AG08395 (cell line): ENCODE measurements around the gene AMY1C.
"Not testable (repeated sequence)": the region's sequence is repeated elsewhere in the genome, so short reads cannot be mapped to it uniquely, and the experiment has no call there.

ENCODE experiments used
- DNase-seq: peaks from one replicate; pipeline ENCODE4 v3.0.0; 2012; ENCODE audit warnings: mixed read lengths, low spot score

Gene AMY1C

DNA sequence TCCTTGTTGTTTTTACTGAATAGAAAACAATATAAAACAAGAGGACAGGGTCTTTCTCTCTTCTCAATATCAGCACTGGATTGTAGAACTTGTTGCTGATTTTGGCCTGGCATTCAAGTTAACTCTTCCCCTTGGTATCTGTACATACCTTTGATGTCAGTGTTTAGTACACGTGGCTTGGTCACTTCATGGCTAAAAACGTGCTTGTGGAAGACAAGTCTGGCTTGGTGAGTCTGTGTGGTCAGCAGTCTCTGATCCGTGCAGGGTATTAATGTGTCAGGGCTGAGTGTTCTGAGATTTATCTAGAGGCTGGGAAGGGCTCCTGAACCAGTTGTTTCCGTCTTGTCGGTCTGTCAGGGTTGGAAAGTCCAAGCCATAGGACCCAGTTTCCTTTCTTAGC, at the start of gene AMY1C:
AMY1C (plus strand) TSS at position 301 of the 400 bp plus-strand sequence. CDS start 572 bp downstream, outside the sequence.
- DNase-seq = not testable (repeated sequence)

DNA sequence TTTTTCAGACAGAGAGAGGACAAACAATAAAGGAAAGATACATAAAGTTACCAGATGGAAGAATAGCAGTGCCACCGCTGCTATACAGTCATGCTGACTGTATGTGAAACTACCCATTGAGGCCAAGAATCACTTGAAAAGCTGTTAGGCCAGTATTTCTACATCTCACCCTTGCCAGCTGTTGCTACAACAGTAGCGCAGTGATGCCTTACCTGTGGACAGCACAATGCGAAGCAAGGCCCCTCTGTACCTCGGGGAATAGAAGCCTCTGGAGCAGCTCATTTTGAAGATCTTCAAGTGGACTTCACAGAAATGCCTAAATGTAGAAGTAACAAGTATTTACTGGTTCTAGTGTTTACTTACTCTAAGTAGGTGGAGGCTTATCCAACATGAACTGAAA, 49.0 kb upstream of the AMY1C start:
- DNase-seq = not testable (repeated sequence)

DNA sequence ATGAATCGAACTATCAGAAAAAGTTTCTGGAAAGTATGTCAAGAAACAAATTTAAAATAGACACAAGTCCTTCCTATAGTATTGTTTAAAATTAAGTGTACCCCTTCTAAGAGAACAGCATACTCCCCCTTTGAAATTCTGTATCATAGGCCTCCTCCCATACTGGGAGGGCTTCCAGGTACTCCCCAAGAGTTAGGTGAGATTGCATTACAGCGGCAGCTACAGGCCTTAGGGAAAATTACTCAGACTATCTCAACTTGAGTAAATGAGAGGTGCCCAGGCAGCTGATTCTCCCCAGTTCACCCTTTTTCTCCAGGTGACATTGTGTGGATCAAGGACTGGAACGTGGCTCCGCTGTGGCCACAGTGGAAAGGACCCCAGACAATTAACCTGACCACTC, 48.4 kb upstream of the AMY1C start:
- DNase-seq = not testable (repeated sequence)

DNA sequence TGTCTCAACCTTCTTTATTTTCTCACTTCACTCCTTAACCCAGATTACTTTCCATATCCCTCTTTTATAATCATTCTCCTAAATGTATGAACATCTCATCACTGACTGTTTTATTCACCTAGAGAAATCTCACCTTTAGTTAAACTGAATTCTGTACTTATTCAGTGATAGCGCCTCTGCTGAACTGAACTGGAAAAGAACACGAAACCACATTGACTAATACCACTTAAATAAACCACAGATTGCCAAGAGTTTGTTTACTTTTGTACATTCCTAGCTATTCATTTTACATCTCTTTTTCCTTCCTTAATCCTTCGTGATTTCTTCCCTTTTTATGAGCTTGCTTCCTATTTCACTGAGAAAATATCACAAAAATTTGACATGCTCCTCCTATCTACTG, 42.0 kb upstream of the AMY1C start:
- not testable (repeated sequence) for DNase-seq

DNA sequence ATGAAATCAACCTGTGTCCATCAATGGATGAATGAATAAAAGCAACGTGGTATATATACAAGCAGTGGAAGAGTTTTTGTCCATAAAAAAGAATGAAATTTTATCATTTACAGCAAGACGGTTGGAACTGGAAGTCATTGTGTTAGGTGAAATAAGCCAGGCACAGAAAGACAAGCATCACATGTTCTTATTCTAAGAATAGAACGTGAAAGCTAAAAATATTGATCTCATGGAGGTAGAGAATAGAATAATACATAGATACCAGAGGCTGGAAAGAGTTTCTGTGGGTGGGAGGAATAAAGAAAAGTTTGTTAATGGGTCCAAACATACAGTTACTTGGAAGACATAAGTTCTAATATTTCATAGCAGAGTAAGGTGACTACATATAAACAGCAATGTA, 39.3 kb upstream of the AMY1C start:
- DNase-seq = not testable (repeated sequence)

DNA sequence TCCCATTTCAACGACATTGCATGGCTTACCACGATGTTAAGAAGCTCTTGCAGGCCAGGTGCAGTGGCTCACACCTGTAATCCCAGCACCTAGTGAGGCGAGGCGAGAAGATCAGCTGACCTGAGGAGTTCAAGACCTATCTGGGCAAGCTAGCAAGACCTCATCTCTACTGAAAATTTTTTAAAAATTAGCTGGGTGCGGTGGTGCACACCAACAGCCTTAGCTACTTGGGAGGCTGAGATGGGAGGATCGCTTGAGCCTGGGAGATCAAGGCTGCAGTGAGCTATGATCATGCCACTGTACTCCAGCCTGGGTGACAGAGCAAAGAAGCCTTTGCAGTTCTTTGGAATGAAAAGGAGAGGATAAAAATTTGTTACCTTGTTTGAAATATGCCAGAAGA, 32.3 kb upstream of the AMY1C start:
- not testable (repeated sequence) for DNase-seq

DNA sequence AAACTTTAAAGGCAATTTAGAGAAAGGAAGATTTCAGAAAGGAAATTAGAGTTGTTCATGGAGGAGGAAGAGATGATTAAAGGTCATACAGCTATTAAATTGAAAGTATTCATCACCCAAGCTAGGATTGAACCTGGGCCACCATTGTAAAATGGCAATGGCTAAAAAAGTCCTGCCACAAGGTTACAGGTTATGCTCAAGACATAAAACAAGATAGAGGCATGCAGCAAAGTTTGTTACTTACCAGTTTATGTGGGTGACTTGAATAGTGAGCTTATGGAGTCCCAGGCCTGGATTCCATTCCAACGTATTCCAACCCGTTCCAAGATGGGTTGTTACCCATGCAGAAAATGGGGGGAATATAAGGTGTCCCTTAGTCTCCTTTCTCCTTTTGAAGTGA, 28.2 kb upstream of the AMY1C start:
- not testable (repeated sequence) for DNase-seq

DNA sequence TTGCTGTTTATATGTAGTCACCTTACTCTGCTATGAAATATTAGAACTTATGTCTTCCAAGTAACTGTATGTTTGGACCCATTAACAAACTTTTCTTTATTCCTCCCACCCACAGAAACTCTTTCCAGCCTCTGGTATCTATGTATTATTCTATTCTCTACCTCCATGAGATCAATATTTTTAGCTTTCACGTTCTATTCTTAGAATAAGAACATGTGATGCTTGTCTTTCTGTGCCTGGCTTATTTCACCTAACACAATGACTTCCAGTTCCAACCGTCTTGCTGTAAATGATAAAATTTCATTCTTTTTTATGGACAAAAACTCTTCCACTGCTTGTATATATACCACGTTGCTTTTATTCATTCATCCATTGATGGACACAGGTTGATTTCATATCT, 14.4 kb upstream of the AMY1C start:
- not testable (repeated sequence) for DNase-seq

DNA sequence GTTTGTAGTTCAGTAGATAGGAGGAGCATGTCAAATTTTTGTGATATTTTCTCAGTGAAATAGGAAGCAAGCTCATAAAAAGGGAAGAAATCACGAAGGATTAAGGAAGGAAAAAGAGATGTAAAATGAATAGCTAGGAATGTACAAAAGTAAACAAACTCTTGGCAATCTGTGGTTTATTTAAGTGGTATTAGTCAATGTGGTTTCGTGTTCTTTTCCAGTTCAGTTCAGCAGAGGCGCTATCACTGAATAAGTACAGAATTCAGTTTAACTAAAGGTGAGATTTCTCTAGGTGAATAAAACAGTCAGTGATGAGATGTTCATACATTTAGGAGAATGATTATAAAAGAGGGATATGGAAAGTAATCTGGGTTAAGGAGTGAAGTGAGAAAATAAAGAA, 11.7 kb upstream of the AMY1C start:
- not testable (repeated sequence) for DNase-seq

DNA sequence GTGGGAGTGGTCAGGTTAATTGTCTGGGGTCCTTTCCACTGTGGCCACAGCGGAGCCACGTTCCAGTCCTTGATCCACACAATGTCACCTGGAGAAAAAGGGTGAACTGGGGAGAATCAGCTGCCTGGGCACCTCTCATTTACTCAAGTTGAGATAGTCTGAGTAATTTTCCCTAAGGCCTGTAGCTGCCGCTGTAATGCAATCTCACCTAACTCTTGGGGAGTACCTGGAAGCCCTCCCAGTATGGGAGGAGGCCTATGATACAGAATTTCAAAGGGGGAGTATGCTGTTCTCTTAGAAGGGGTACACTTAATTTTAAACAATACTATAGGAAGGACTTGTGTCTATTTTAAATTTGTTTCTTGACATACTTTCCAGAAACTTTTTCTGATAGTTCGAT, 5.2 kb upstream of the AMY1C start:
- not testable (repeated sequence) for DNase-seq

DNA sequence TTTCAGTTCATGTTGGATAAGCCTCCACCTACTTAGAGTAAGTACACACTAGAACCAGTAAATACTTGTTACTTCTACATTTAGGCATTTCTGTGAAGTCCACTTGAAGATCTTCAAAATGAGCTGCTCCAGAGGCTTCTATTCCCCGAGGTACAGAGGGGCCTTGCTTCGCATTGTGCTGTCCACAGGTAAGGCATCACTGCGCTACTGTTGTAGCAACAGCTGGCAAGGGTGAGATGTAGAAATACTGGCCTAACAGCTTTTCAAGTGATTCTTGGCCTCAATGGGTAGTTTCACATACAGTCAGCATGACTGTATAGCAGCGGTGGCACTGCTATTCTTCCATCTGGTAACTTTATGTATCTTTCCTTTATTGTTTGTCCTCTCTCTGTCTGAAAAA, 4.7 kb upstream of the AMY1C start:
- DNase-seq = not testable (repeated sequence)

DNA sequence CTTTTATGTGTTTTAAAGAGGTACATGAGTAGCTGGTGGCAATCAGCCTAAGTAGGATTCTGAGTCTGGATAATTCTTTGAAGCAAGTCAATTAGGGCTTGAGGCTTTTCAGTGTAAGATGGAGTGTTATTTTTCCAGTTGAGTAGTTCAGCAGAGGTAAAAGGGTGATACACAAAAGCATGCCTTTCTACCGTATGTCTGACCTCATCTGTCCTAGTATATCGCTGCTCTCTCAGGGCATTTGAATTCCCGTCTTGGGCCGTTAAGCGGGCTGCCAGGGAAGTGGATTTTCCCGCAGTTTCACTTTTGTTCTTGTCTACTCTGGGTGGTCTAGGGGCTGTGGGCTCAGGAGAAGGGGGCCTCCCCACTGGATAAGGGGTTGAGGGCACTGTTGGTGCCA, 1.4 kb upstream of the AMY1C start:
- DNase-seq = not testable (repeated sequence)

DNA sequence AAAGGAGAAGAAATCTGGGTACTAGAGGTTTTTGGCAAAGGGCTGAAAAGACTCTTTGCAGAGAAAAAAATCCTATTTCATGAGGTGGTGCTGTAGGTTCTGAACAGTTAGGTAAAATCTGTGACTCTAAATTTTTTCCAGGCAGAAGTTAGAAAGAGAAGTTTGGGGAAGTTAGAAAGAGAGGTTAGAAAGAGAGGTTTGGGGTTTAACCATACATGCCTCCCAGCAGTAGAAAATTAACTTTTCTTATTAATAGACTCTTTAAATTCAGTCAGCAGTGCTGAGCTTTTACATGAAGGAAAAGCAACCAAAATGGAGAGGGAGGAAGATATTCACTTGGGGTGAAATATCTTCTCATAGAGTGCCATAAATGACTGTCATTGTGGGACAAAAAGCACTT, 12.2 kb downstream of the AMY1C start:
- no peak for DNase-seq

DNA sequence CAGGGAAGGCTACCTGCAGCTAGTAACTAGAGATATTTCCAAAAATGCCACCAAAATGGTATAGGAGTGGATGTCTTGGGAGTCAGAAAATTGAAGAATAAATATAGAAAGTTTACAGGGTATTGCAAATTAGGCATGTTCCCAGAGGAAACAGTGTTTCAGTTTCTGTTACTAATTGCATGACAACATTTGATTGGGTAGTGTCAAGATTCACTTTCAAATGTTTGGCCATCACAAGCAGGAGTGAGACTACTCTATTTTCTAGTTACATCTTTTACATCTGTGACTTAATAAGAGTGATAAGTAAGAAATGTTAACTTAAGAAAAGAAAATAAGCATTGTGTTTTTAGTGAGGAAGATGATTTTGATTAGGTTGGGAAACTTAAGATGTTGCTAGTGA, 30.2 kb downstream of the AMY1C start:
- DNase-seq = no peak

DNA sequence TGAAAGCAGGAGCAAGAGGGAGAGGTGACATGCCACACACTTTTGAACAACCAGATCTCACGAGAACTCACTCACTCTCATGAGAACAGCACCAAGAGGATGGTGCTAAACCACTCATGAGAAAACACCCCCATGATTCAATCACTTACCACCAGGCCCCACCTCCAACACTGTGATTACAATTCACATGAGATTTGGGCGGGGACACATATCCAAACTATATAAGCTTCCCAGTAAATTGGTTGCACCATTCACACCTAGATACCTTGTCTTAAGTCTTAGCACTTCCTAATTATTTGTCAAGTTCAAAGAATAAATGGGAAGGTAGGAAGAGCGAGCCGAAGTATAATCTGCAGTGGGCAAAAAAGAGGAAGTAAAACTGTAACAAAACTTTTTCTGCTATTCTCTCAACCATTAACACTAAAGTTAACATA, 34.3 kb downstream of the AMY1C start:
- no peak for DNase-seq

DNA sequence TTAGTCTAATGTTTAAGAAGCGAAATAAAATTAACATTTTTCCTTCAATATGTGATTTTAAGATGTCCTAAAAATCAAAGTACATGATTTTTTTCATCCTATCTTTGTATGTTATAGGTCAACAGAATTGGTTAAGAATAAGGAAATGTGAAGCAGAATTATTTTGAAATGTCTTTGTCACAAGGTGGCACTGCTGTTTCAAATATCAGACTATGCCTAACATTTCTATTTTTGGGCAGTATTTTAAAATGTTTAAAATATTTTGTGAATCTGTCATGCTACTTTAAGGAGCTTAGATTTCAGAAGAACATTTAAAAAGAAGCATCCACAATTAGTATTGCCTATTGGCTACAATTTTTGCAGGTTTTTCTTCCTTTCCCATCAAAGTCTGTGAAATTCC, 38.7 kb downstream of the AMY1C start:
- DNase-seq = no peak

DNA sequence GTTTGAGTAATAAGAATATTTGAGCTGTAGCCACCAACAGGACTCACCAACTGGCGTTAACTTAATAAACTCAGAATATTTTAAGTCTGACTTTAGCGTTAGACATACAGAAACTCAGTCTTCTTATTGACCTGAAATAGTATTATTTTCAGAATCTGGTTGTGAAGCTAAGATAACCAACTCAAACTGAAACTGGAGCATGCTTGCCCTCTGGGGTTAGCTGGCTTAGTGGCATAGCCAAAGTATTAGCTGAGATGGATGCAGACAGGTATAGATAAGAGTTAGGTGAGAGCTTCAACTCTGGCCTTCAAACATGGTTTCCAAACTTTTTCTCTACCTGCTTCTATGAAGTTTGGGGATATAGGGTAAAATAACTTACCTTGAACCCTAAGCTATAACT, 40.5 kb downstream of the AMY1C start:
- DNase-seq = no peak
